ENCODE measurements around the gene TMEM132C. TPM values are rescaled to one million over a fixed set of nuclear protein-coding genes. Genes with fewer than 3 reads are reported as not detected.

Gene TMEM132C
- total RNA-seq, 1 donor from 2014 or later = not detected

- no peak overlapping the region for H3K27ac Mint-ChIP-seq
- H3K9me3 Mint-ChIP-seq = peaks cover 5% of the 10 kb centered on the region
- H3K36me3 Mint-ChIP-seq (ENCODE audit: low read depth) = no peaks in the 10 kb centered on the region
- no peak for TF ChIP-seq CTCF (IDR thresholded peaks at IDR 0.05)
- ATAC-seq (ENCODE audit: low read depth) = no peak
- no peak for DNase-seq
- intact Hi-C loops (cut with micrococcal nuclease) = no loop called here
- H3K4me3 Mint-ChIP-seq = no peak overlapping the region
- CTCF ChIA-PET = no interaction called here
- no peaks in the 10 kb centered on the region for H3K4me1 Mint-ChIP-seq
- H3K27me3 Mint-ChIP-seq = no peaks in the 10 kb centered on the region
- POLR2A ChIA-PET = no interaction called here
These were observed 132.3 kb downstream of the TMEM132C start for GRCh38 chr12:128399253-128399652.

- Mint-ChIP-seq H3K27ac (no peak overlapping the region), H3K4me3 (no peak overlapping the region), H3K4me1 (no peaks in the 10 kb centered on the region), H3K27me3 (no peaks in the 10 kb centered on the region), H3K9me3 (peaks cover 4% of the 10 kb centered on the region), H3K36me3 (ENCODE audit: low read depth) (no peaks in the 10 kb centered on the region)
- no peak for ATAC-seq (ENCODE audit: low read depth)
- ChIA-PET POLR2A (no interaction called here), CTCF (no interaction called here)
- no peak for TF ChIP-seq CTCF (IDR thresholded peaks at IDR 0.05)
- DNase-seq = no peak
- intact Hi-C loops (cut with micrococcal nuclease) = no loop called here
These were observed 135.7 kb downstream of the TMEM132C start for GRCh38 chr12:128402486-128403243.

GRCh38 chr12:128408669-128409068, 141.7 kb downstream of the TMEM132C start:
- CTCF ChIA-PET = no interaction called here
- no peak for TF ChIP-seq CTCF (IDR thresholded peaks at IDR 0.05)
- H3K9me3 Mint-ChIP-seq = peaks cover 4% of the 10 kb centered on the region
- ATAC-seq (ENCODE audit: low read depth) (no peak), DNase-seq (no peak)
- no peaks in the 10 kb centered on the region for H3K27me3 Mint-ChIP-seq
- POLR2A ChIA-PET = no interaction called here
- no peak overlapping the region for H3K27ac Mint-ChIP-seq
- no peaks in the 10 kb centered on the region for H3K4me1 Mint-ChIP-seq
- H3K36me3 Mint-ChIP-seq (ENCODE audit: low read depth) = no peaks in the 10 kb centered on the region
- intact Hi-C loops (cut with micrococcal nuclease) = no loop called here
- H3K4me3 Mint-ChIP-seq = no peak overlapping the region

GRCh38 chr12:128415036-128415560, 148.1 kb downstream of the TMEM132C start:
- no peaks in the 10 kb centered on the region for H3K4me1 Mint-ChIP-seq
- peaks cover 2% of the 10 kb centered on the region for H3K9me3 Mint-ChIP-seq
- CTCF ChIA-PET = no interaction called here
- H3K36me3 Mint-ChIP-seq (ENCODE audit: low read depth) = no peaks in the 10 kb centered on the region
- no peak overlapping the region for H3K4me3 Mint-ChIP-seq
- no peak overlapping the region for H3K27ac Mint-ChIP-seq
- ATAC-seq (ENCODE audit: low read depth) = no peak
- no peak for TF ChIP-seq CTCF (IDR thresholded peaks at IDR 0.05)
- no peak for DNase-seq
- intact Hi-C loops (cut with micrococcal nuclease) = no loop called here
- H3K27me3 Mint-ChIP-seq = no peaks in the 10 kb centered on the region
- POLR2A ChIA-PET = no interaction called here

- ChIA-PET CTCF (no interaction called here), POLR2A (no interaction called here)
- Mint-ChIP-seq H3K27me3 (no peaks in the 10 kb centered on the region), H3K9me3 (peaks cover 2% of the 10 kb centered on the region), H3K27ac (no peak overlapping the region), H3K4me1 (no peaks in the 10 kb centered on the region), H3K4me3 (no peak overlapping the region), H3K36me3 (ENCODE audit: low read depth) (no peaks in the 10 kb centered on the region)
- intact Hi-C loops (cut with micrococcal nuclease) = no loop called here
- TF ChIP-seq CTCF (IDR thresholded peaks at IDR 0.05) = no peak
- DNase-seq (no peak), ATAC-seq (ENCODE audit: low read depth) (no peak)
These were observed 152.0 kb downstream of the TMEM132C start for GRCh38 chr12:128418944-128419343.

All from activated B cell treated with CpG ODN at 0.5 μM for 24 hours (primary cell).